ENCODE results near the gene DCANP1. TPM values are rescaled to one million over a fixed set of nuclear protein-coding genes. Genes with fewer than 3 reads are reported as not detected.

DCANP1 gene
- total RNA-seq, 1 donor from 2014 or later = not detected

DNA sequence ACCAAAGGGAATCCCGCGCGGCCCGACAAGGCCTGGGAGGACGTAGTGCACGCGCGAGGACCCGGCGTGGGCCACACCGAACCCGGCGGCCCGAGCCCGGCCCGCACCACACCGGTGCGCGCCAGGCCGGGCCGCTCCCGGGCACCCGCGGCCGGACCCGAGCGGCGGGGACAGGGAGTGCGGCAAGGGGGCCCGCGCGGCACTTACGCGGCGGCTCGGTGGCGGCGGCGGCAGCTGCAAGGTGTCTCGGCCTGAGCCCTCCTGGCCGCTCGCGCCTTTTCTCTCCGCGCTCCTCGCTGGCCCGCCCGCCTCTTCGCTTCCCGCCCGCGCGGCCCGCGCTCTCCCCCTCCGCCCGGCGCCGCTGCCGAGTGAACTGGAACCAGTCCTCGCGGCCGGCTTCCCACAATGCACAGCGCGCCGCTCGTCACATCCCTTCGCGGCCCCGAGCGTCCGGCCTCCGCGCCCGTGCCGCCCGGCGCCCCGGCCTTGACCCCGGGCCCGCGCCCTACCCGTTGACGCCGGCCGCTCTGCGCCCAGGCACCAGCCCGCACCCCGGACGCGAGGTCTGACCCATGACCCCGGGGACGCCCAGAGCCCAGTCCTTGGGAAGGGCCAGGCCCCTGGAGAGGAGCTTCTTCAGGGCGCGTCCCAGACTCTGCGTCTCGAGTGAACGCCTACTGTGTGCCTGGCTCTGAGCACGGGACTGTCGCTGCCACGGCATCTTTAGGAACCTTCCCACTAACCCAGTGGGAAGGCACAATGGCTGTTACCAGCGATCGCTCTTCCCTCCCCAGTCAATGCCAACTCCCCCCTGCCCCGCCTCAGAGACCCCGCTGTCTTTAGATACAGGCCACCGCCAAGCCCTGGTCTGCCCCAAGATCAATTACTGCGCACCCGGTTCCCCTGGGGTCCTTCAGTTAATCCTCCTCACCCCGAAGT is 48.0 kb downstream of the DCANP1 start, which contains the start of gene MACROH2A1:
MACROH2A1 (minus strand) TSS at position 377 of the 939 bp plus-strand sequence. CDS start 10,138 bp downstream, outside the sequence.
- Histone ChIP-seq H3K4me3 (peak within 1 kb of the TSS; percentile 82), H3K4me1 (peaks cover 40% of the 10 kb centered on the region), H3K36me3 (no peaks in the 10 kb centered on the region), H3K27ac (peak within 1 kb of the TSS; percentile 94), H3K27me3 (no peaks in the 10 kb centered on the region), H3K9me3 (no peaks in the 10 kb centered on the region)
- peak; percentile 97 for ATAC-seq
- TF ChIP-seq, protein P1, sequence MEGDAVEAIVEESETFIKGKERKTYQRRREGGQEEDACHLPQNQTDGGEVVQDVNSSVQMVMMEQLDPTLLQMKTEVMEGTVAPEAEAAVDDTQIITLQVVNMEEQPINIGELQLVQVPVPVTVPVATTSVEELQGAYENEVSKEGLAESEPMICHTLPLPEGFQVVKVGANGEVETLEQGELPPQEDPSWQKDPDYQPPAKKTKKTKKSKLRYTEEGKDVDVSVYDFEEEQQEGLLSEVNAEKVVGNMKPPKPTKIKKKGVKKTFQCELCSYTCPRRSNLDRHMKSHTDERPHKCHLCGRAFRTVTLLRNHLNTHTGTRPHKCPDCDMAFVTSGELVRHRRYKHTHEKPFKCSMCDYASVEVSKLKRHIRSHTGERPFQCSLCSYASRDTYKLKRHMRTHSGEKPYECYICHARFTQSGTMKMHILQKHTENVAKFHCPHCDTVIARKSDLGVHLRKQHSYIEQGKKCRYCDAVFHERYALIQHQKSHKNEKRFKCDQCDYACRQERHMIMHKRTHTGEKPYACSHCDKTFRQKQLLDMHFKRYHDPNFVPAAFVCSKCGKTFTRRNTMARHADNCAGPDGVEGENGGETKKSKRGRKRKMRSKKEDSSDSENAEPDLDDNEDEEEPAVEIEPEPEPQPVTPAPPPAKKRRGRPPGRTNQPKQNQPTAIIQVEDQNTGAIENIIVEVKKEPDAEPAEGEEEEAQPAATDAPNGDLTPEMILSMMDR (IDR thresholded peaks at IDR 0.05) = peak; percentile 5
- DNase-seq = peak; percentile 95
- intact Hi-C loops (cut with DNase I) = no loop called here

DNA sequence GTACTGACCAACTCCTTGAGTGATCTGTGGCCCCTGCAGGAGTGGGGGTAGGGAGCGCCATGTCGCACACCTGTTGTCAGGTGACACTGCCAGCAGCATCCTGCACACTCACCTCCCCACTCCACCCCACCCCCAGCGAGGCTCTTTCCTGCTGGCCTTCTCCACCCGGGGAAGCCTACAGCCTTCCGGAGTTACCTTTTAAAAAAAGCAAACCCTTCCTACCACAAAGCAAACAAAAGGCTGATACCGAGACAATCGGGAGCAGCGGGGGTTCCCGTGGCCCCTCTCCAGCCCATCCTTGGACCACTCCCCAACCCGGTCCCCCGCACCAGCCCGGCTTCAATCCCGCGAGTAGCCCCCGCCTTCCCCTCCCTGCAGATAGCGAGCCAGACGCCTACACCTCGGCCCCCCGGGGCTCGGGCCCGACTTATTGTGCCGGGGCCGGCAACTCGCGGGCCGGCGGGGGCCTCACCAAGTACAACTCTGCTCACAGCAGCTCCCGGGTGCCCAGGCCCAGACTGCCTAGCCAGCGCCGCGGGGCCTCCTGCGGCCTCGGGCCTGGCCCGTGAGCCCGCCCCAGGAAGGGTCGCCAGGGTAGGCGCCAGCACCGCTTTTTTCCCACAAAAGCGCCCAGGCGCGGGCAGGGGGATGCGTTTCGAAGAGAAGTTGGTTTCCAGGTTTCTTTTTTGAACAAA is 48.8 kb downstream of the DCANP1 start:
- Histone ChIP-seq H3K9me3 (no peaks in the 10 kb centered on the region), H3K27ac (peak overlapping the region; percentile 94), H3K4me3 (peak overlapping the region; percentile 82), H3K4me1 (peaks cover 48% of the 10 kb centered on the region), H3K36me3 (no peaks in the 10 kb centered on the region), H3K27me3 (no peaks in the 10 kb centered on the region)
- peak; percentile 24 for ATAC-seq
- intact Hi-C loops (cut with DNase I) = no loop called here
- TF ChIP-seq, protein P1 (IDR thresholded peaks at IDR 0.05) = no peak
- peak; percentile 80 for DNase-seq

DNA sequence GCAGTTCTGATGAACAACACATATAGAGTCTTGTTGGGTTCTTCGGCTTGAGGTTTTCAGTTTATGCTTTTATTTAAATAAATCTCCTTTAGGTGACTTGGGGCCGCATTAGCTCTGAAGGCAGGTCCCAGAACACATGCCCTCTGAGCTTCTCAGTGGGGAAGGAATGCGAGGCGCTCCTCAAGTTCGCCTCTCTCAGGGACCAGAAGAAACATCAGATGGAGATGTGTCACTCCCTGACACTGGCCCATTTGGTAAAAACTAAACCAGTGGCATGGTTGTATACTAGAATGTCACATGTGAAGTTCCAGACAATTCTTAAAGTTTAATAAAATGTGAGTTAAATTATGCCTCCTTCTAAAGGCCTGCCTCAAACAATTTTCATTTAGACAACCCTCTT is 50.1 kb downstream of the DCANP1 start:
- no peaks in the 10 kb centered on the region for H3K27me3 ChIP-seq
- no peaks in the 10 kb centered on the region for H3K9me3 ChIP-seq
- DNase-seq = no peak
- H3K36me3 ChIP-seq = no peaks in the 10 kb centered on the region
- ATAC-seq = no peak
- H3K4me1 ChIP-seq = peaks cover 60% of the 10 kb centered on the region
- peak overlapping the region; percentile 82 for H3K4me3 ChIP-seq
- intact Hi-C loops (cut with DNase I) = no loop called here
- H3K27ac ChIP-seq = no peak overlapping the region
- TF ChIP-seq, protein P1 (IDR thresholded peaks at IDR 0.05) = no peak

DNA sequence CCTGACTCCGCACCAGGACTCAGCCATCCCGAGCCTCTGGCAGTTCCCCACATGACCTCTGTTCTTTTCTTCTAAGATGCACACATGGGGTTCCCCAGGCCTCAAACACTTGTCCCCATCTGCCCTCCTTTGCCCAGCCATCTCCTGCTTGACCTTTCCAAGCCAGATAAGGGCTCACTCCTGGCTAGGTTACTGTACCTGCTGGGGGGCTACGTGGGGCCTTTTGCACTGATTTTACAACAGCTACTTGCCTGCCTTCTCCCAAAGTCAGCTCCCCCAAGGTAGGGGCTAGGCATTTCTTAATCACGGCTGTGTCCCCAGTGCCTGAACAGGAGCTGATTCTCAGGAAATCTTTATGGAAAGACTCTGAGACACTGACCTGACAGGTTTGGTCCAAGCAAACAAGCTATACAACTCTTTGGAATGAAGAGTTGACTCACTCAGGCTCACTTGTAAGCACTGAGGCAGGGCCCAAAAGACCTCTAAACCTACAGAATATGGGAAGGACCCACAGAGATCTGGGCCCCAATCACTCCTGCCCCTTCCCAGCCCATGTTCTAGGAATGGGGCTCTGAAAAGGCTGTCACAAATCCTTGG is 50.6 kb downstream of the DCANP1 start:
- peak overlapping the region; percentile 1 for H3K4me3 ChIP-seq
- peak overlapping the region; percentile 25 for H3K27ac ChIP-seq
- H3K27me3 ChIP-seq = no peaks in the 10 kb centered on the region
- ATAC-seq = no peak
- intact Hi-C loops (cut with DNase I) = no loop called here
- H3K4me1 ChIP-seq = peaks cover 63% of the 10 kb centered on the region
- no peaks in the 10 kb centered on the region for H3K9me3 ChIP-seq
- H3K36me3 ChIP-seq = no peaks in the 10 kb centered on the region
- no peak for DNase-seq
- TF ChIP-seq, protein P1 (IDR thresholded peaks at IDR 0.05) = no peak

DNA sequence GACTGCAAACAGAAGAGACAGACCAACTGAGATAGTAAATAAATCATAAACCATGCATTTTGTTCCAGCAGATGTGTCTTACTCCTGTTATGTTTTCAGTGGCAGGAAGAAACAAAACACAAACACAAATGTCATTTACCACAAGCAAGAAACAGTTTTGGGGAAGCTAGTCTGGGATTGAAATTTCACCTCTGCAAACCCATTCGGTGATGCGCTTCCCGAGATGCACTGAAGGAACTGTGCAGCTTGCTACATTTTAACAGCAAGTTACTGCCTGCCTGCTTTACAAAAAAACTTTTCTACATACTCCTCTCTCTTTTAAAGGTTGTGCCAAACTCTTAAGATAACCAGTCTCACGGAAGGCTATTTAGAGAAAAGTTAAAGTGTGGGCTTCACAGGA is 51.3 kb downstream of the DCANP1 start:
- intact Hi-C loops (cut with DNase I) = no loop called here
- H3K27me3 ChIP-seq = no peaks in the 10 kb centered on the region
- H3K27ac ChIP-seq = peak overlapping the region; percentile 25
- peak overlapping the region; percentile 1 for H3K4me3 ChIP-seq
- H3K36me3 ChIP-seq = no peaks in the 10 kb centered on the region
- DNase-seq (no peak), ATAC-seq (no peak)
- H3K9me3 ChIP-seq = no peaks in the 10 kb centered on the region
- peaks cover 70% of the 10 kb centered on the region for H3K4me1 ChIP-seq
- TF ChIP-seq, protein P1 (IDR thresholded peaks at IDR 0.05) = no peak

Measured in upper lobe of right lung (tissue), 1 donor.